Cardiac septum (tissue), 1 donor: ENCODE measurements around the gene RYR3. TPM values are rescaled to one million over a fixed set of nuclear protein-coding genes. Genes with fewer than 3 reads are reported as not detected.

Source experiments
- DNase-seq: peaks from one replicate; pipeline ENCODE4 v3.0.0-alpha.2; 2020; ENCODE audit warnings: low spot score
- intact Hi-C: fragments of 100-400 bp; cut with DNase I; formaldehyde crosslinking; loops from one replicate; pipeline ENCODE4 v1.14.0; 2022
- total RNA-seq: library from RNA; stranded (reverse); fragmentation: NEBNext Ultra II Directional; extraction: Animal tissue kit (Norgen Biotek cat#: 25700); gene quantifications from one replicate; pipeline ENCODE4 v1.2.1, GENCODE V29; 2021
- donor health status: DM: no; HTN: no; CAD: no.

RYR3 gene
- total RNA-seq, 1 donor from 2014 or later, result 0.54 TPM

GRCh38 chr15:33722005-33722672 is 411.4 kb downstream of the RYR3 start:
- intact Hi-C loops, result no loop called here
- DNase-seq, result no peak

DNA sequence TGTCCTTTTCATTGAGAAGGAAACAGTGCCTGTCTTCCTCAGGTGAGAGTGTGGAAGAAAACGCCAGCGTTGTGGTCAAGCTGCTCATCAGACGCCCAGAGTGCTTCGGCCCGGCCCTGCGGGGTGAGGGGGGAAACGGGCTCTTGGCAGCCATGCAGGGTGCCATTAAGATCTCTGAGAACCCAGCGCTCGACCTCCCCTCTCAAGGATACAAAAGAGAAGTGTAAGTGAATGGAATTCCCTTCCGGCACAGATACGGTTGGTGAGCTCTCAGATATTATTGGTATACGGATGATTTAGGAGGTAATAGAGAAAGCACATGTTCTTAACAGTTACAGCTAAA is 411.9 kb downstream of the RYR3 start:
- intact Hi-C loops, result no loop called here
- DNase-seq, result no peak

DNA sequence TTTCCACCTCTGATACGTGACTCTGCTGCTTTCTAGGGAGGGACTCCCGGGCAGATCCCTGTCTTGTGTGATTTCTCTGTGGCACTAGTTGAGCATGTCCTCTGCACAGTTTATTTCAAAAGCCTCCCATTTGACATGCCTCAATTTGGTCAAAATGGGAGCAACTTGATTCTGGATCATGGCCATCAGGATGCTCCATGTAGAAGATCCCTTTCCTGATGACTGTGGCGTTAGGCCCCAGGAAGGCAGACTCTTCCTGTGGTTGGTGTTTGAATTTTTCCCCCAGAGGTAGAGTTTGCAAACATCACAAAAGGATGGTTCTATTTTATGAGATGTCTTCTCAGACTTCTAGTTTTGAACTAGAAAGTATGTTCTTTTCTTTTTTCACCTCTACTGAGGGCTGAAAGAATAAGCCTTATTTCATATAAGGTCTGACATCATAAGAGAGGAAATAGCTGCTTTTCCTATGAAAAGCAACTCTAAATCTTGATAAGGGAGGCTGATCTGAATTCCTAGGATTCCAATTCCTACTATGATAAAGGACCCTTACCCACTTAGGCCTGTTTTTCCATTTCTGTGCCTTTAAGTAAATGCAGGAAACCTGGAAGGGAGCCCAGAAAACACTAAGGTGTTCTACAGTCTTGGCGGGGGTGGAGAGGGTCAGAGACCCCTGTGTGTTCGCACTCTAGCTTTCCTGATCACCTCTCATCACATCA is 413.7 kb downstream of the RYR3 start:
- intact Hi-C loops, result no loop called here
- no peak for DNase-seq

GRCh38 chr15:33729653-33730052 is 418.9 kb downstream of the RYR3 start:
- intact Hi-C loops, result no loop called here
- DNase-seq, result no peak

DNA sequence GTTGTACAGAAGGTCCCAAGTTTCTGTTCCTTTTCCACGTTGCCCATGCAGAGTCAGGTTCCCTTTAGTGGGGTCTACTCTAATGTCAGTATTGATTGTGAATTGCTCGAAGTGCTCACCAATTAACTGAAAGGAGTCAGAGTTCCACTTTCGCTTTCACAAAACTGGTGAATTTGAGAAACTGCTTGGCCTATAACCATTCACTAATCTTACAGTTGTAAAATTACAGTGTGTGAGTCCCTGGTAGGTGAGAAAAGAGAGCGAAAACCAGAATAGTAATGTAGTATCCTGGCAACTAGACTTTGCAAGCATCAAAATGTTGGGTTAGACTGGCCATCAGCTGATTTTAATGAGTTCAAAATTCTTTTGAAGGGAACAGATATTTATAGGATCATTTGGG is 420.0 kb downstream of the RYR3 start:
- no peak for DNase-seq
- intact Hi-C loops, result no loop called here

GRCh38 chr15:33735143-33735542 is 424.4 kb downstream of the RYR3 start:
- no peak for DNase-seq
- intact Hi-C loops, result no loop called here

- intact Hi-C loops, result no loop called here
- DNase-seq, result no peak
These were observed 425.0 kb downstream of the RYR3 start for GRCh38 chr15:33735637-33736247.

GRCh38 chr15:33737687-33738601 is 427.2 kb downstream of the RYR3 start:
- intact Hi-C loops, result no loop called here

DNA sequence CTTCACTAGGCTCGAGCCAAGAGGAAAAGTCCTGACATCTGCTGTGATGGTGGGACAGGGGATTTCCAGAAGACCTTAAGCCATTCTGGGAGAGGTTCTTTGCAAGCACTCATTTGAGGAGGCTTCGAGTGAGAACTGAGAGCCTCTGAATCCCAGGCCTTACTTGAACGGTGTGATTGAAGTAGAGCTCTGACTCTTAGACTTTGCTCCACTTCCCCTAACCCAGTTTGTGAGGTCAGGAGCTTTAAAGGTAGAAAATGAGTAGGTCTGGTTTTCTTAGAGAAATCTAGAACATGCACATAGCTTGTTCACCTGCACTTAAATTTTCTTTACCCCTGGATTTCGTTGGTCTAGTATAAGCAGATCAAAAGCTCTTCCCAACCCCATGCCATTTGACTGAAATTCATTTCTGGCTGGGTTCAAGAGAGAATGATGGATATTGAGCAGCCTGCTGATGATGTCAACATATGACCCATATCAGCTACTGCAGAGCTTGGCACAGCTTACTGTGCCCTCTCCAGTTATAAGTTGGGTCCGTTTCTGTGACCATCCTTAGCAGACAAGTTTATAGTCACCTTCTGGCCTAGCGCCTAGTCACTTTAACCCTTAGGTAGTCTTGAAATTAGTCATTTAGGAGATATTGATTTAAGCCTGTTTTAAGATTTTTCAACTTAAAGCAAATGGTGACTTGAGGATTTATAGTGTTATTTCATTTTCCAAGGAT is 428.3 kb downstream of the RYR3 start:
- no peak for DNase-seq
- intact Hi-C loops, result no loop called here

More at GRCh38 chr15:33737687-33738601, 427.2 kb downstream of the RYR3 start:
- no peak for DNase-seq

GRCh38 chr15:33742306-33742705 is 431.5 kb downstream of the RYR3 start:
- no peak for DNase-seq
- intact Hi-C loops, result loop anchor here (10.0 kb wide), 1 partner anchor 222 kb away; the partner anchor contains the start of gene CHRM5

GRCh38 chr15:33742800-33743199 is 432.0 kb downstream of the RYR3 start:
- no peak for DNase-seq
- intact Hi-C loops, result loop anchor here (10.0 kb wide), 1 partner anchor 222 kb away; the partner anchor contains the start of gene CHRM5

GRCh38 chr15:33746203-33746602 is 435.4 kb downstream of the RYR3 start:
- DNase-seq, result no peak
- intact Hi-C loops, result loop anchor here (10.0 kb wide), 1 partner anchor 219 kb away; the partner anchor contains the start of gene CHRM5

DNA sequence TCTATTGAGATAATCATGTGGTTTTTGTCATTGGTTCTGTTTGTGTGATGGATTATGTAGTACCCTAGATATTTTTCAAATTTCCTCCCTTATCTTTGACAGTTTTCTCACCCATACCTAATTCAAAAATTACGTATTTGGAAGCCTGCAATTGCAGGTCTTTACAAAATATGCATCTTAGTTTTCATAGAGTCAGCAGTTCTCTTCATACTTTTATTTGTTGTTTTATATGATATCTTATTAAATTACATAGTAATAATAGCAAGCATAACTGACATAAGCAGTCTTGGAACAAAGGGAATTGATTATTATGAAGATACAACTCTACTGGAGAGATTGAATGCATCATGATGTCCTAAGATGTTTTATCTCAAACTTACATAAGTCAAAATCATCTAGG is 442.2 kb downstream of the RYR3 start:
- intact Hi-C loops, result no loop called here
- no peak for DNase-seq

DNA sequence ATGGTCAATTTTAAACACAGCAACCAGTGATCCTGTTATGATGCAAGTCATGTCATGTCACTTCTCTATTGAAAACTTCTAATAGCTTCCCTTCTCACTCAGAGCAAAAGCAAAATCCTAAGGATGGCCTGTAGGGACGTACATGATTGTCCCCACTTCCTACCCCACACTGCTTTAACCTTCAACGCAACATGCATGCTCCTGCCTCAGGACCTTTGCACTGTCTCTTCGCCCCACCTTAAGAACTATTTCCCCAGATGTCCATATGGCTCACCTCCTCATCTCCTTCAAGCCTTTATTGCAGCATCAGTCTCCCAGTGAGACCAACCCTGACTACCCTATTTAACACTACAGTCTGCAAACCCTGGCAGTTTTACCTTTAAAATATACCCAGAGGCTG is 443.5 kb downstream of the RYR3 start:
- no peak for DNase-seq
- intact Hi-C loops, result no loop called here

DNA sequence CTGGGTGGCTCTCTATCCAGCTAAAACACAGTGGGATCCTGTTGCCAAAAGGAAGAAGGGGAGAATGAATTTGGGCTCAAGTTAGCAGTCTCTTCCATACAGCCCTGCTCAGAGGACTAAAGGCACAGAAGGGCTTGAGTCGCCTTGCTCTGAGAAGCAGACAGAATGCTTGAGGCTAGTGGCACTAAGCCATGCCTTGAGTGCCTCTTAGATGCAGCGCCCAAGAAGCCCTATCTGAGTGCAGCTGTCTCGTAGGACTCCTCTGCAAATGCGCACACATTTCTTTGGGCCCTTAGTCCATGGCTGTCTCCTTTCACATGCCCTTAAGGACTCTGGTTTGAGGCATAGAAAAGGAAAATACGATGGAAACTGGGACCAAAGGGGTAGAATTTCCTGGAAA is 446.2 kb downstream of the RYR3 start:
- intact Hi-C loops, result no loop called here
- DNase-seq, result no peak

DNA sequence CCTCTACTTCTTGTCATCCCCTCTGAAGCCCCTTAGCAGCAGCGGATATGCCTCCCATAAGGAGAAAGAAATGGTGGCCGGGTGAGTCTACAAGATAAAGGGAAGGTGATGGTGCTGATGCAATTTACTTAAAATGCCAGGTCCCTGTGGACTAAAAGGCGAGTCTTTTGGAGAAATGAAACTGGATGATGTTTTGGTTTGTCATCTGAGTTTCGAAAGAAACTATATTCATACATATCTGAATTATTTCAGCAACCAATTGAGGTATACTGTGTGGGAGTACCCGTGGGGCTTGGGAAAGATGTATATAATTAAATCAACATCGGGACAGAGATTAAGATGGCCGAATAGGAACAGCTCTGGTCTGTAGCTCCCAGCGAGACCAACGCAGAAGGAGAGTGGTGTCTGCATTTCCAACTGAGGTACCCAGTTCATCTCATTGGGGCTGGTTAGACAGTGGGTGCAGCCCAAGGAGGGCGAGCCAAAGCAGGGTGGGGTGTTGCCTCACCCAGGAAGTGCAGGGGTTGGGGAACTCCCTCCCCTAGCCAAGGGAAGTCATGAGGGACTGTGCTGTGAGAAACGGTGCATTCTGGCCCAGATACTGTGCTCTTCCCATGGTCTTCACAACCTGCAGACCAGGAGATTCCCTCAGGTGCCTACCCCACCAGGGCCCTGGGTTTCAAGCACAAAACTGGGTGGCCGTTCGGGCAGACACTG is 446.9 kb downstream of the RYR3 start:
- intact Hi-C loops, result no loop called here
- no peak for DNase-seq

DNA sequence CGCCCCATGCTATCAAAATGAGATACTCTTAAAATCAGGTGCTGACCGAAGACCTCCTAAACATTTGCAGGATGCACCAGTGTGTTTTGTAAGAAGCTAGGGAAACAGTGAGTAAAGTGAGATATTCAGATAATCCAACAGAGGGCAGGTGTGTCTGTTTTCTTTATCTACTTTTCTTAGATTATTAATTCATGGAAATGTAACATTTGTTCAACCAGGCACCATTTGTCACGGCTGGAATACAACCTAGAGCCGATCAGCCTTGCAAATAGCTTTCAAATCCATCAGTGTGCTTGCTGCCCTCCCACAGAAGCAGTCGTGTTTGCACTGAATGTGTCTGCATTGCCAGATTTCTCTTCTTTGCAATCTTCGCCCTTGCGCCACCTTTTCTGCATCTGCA is 455.6 kb downstream of the RYR3 start:
- DNase-seq, result no peak
- intact Hi-C loops, result no loop called here

DNA sequence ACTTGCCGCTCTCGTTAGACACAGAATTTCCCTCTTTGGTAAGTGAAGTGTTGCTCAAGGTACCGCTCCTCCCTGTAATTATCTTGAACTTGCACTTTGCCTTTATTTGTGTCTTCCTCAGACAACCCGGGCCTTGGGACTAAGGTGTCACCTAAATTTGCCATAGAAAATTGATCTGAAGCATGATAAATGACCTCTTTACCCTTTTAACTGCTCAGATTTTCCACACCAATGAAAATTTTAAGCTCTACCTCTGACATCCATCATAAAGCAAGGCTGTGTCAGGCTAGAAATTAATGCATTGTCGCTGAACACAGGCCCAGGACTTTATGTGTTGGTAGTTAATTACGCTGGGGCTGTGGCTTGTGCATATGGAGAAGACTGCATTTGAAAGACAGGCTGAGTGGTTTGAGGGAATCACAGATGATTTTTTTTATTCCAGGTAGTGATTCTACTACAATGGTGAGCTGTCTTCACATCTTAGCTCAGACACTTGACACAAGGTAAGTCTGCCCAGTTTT is 458.0 kb downstream of the RYR3 start:
- intact Hi-C loops, result no loop called here
- no peak for DNase-seq
